Stomach (tissue), 9 donors: ENCODE results near the gene CCIN. TPM values are rescaled to one million over a fixed set of nuclear protein-coding genes. Genes with fewer than 3 reads are reported as not detected.

Experiments
- DNase-seq, 2 donors: peaks; one replicate each; pipeline versions ENCODE4 v3.0.0 to v3.0.0-alpha.2; 2013 to 2019
- H3K27ac ChIP-seq, 5 donors: fragments of 200-600 bp in 4 of 5; sonication (generic) in 4 of 5; one replicate each; pipeline ENCODE4 v1.5.1; 2013 to 2019; ENCODE audit warnings: mild to moderate bottlenecking in 1 of 5, moderate library complexity in 1 of 5
- H3K27me3 ChIP-seq, 3 donors: fragments of 200-600 bp; sonication (generic); one replicate each; pipeline ENCODE4 v1.5.1; 2017 to 2019; ENCODE audit warnings: mixed run types in 1 of 3
- H3K36me3 ChIP-seq, 4 donors: fragments of 200-600 bp; sonication (generic); 1 replicate in 3 of 4; 2 replicates in 1 of 4; pipeline ENCODE4 v1.5.1; 2016 to 2019
- H3K4me1 ChIP-seq, 4 donors: fragments of 200-600 bp; sonication (generic); one replicate each; pipeline ENCODE4 v1.5.1; 2016 to 2019
- H3K4me3 ChIP-seq, 4 donors: fragments of 200-600 bp; sonication (generic) in 3 of 4; one replicate each; pipeline ENCODE4 v1.5.1; 2016 to 2019; ENCODE audit warnings: mild to moderate bottlenecking in 1 of 4
- H3K9me3 ChIP-seq, 4 donors: fragments of 200-600 bp; sonication (generic); one replicate each; pipeline ENCODE4 v1.5.1; 2016 to 2019
- CTCF ChIP-seq, 7 experiments: fragments of 450-650 bp in 4 of 7; fragments of 200-600 bp in 3 of 7; sonication (generic) in 3 of 7; IDR thresholded peaks; one replicate each; pipeline ENCODE4 v1.5.1; 2016 to 2019; ENCODE audit warnings: antibody characterized with exemption in 7 of 7, control low read depth in 2 of 7, mild to moderate bottlenecking in 1 of 7
- EP300 ChIP-seq: sonication (generic); formaldehyde crosslinking; IDR thresholded peaks from one replicate; pipeline ENCODE4 v1.6.1; 2017; ENCODE audit warnings: antibody characterized with exemption
- POLR2A ChIP-seq, 4 donors: fragments of 450-650 bp; IDR thresholded peaks; one replicate each; pipeline ENCODE4 v1.6.1; 2016; ENCODE audit warnings: antibody characterized with exemption in 4 of 4, control low read depth in 2 of 4, mild to moderate bottlenecking in 1 of 4, moderate library complexity in 1 of 4
- POLR2AphosphoS5 ChIP-seq, 3 donors: sonication (generic); formaldehyde crosslinking; IDR thresholded peaks; one replicate each; pipeline ENCODE4 v1.6.1; 2016; ENCODE audit warnings: antibody characterized with exemption in 3 of 3
- WGBS, 5 donors: extraction: QIAGEN DNeasy Blood & Tissue Kit in 3 of 5; methylation state at CpG; one replicate each; pipeline versions ENCODE4 v1.1.5 to v1.1.7; 2013 to 2018; 5-methylcytosine and 5-hydroxymethylcytosine counted together
- intact Hi-C: fragments of 100-400 bp; cut with DNase I; formaldehyde crosslinking; loops from one replicate; pipeline ENCODE4 v1.15.1; 2023; ENCODE audit warnings: low total_unique reads
- polyA plus RNA-seq, 3 donors: library from polyadenylated mRNA; stranded (reverse); fragments of 200-250 nt; gene quantifications; one replicate each; pipeline ENCODE4 v1.2.3, GENCODE V29; 2013
- total RNA-seq, 5 donors: library from RNA; depleted of rRNA; stranded (reverse); fragments of >200 nt; gene quantifications; one replicate each; pipeline versions ENCODE4 v1.1.0 to v1.2.3, GENCODE V29; 2014 to 2016
- donor health status: healthy with polysubstance abuse.
- donor health status: Bipolar disorder and iron deficiency.
- donor health status: healthy.

CCIN gene
- total and polyA plus RNA-seq, 8 donors, result 0.08 to 1.3 (median 0.45) TPM; not detected in 3

GRCh38 chr9:36147441-36148175 is 21.6 kb upstream of the CCIN start:
- no peaks in the 10 kb centered on the region for H3K27me3 ChIP-seq

GRCh38 chr9:36148311-36149051 is 20.7 kb upstream of the CCIN start:
- peak; percentile 84 to 93 for DNase-seq
- H3K4me3 ChIP-seq, result no peak overlapping the region
- H3K27ac ChIP-seq, result peak overlapping the region; percentile 19 to 84 (median 81)
- H3K9me3 ChIP-seq, result peaks cover 0 to 5% (median 2%) of the 10 kb centered on the region in 4 donors
- H3K27me3 ChIP-seq, result no peaks in the 10 kb centered on the region
- intact Hi-C loops, result no loop called here
- WGBS, 5 donors, result 55 to 66% (median 63%) methylated on average over 13 to 14 of the region's 14 CpGs
- TF ChIP-seq CTCF (IDR thresholded peaks at IDR 0.05) (no peak), EP300 (no peak), POLR2AphosphoS5 (IDR thresholded peaks at IDR 0.05) (peak in 1 of 3 donors; percentile 66), POLR2A (IDR thresholded peaks at IDR 0.05) (no peak)
- H3K4me1 ChIP-seq, result peaks cover 39 to 98% (median 52%) of the 10 kb centered on the region in 4 donors
- H3K36me3 ChIP-seq, result peaks cover 0 to 43% (median 3%) of the 10 kb centered on the region in 4 donors

More at GRCh38 chr9:36147441-36148175, 21.6 kb upstream of the CCIN start:
- WGBS, 5 donors, result 88 to 93% (median 91%) methylated on average over 12 to 14 of the region's 14 CpGs
- Histone ChIP-seq H3K27ac (peak overlapping the region in 4 of 5 donors; percentile 50 to 84 (median 82)), H3K4me1 (peaks cover 48 to 98% (median 61%) of the 10 kb centered on the region in 4 donors), H3K9me3 (peaks cover 0 to 5% (median 2%) of the 10 kb centered on the region in 4 donors), H3K4me3 (no peak overlapping the region), H3K36me3 (peaks cover 0 to 43% (median 3%) of the 10 kb centered on the region in 4 donors)
- TF ChIP-seq POLR2A (IDR thresholded peaks at IDR 0.05) (no peak), CTCF (IDR thresholded peaks at IDR 0.05) (no peak), EP300 (no peak), POLR2AphosphoS5 (IDR thresholded peaks at IDR 0.05) (no peak)
- intact Hi-C loops, result no loop called here
- DNase-seq, result no peak

GRCh38 chr9:36149197-36149596 is 20.0 kb upstream of the CCIN start:
- intact Hi-C loops, result no loop called here
- DNase-seq, result peak in 1 of 2 donors; percentile 30
- Histone ChIP-seq H3K4me3 (no peak overlapping the region), H3K27ac (peak overlapping the region; percentile 26 to 84 (median 81)), H3K4me1 (peaks cover 36 to 98% (median 49%) of the 10 kb centered on the region in 4 donors), H3K27me3 (no peaks in the 10 kb centered on the region), H3K36me3 (peaks cover 0 to 43% (median 3%) of the 10 kb centered on the region in 4 donors), H3K9me3 (peaks cover 0 to 5% (median 2%) of the 10 kb centered on the region in 4 donors)
- WGBS, 5 donors, result 43 to 84% (median 72%) methylated on average over 2 to 4 of the region's 4 CpGs
- TF ChIP-seq EP300 (no peak), POLR2A (IDR thresholded peaks at IDR 0.05) (no peak), POLR2AphosphoS5 (IDR thresholded peaks at IDR 0.05) (no peak), CTCF (IDR thresholded peaks at IDR 0.05) (no peak)

- no peak for TF ChIP-seq EP300
- no peak for TF ChIP-seq POLR2AphosphoS5 (IDR thresholded peaks at IDR 0.05)
- TF ChIP-seq CTCF (IDR thresholded peaks at IDR 0.05), result no peak
- TF ChIP-seq POLR2A (IDR thresholded peaks at IDR 0.05), result no peak
- intact Hi-C loops, result no loop called here
- WGBS, 5 donors, result 57 to 72% (median 67%) methylated on average over 4 of the region's 4 CpGs
These were observed 18.4 kb upstream of the CCIN start for GRCh38 chr9:36150574-36151315.

More at GRCh38 chr9:36150574-36151315, 18.4 kb upstream of the CCIN start:
- peaks cover 0 to 4% (median 2%) of the 10 kb centered on the region in 4 donors for H3K9me3 ChIP-seq
- H3K27ac ChIP-seq, result peak overlapping the region in 4 of 5 donors; percentile 73 to 86 (median 83)
- peaks cover 0 to 45% (median 4%) of the 10 kb centered on the region in 4 donors for H3K36me3 ChIP-seq
- H3K27me3 ChIP-seq, result no peaks in the 10 kb centered on the region
- DNase-seq, result no peak
- H3K4me3 ChIP-seq, result no peak overlapping the region
- H3K4me1 ChIP-seq, result peaks cover 40 to 94% (median 51%) of the 10 kb centered on the region in 4 donors
